B cell (primary cell): ENCODE data around the gene NTNG1. TPM values are rescaled to one million over a fixed set of nuclear protein-coding genes. Genes with fewer than 3 reads are reported as not detected.

Experiments used
- ATAC-seq: fragments of 200-7000 bp; cut with Tn5 transposase; one replicate; pipeline ENCODE4 v1.10.0; 2021; ENCODE audit warnings: low read depth, mild to moderate bottlenecking, moderate number of reproducible peaks, moderate library complexity
- CTCF ChIA-PET: fragments of 350-600 bp; sonication (Branson Sonifier 250); formaldehyde crosslinking; loops from one replicate; lab custom pipeline; 2021; ENCODE audit warnings: antibody characterized with exemption, inconsistent platforms; lab: Charles Lee
- POLR2A ChIA-PET: fragments of 350-600 bp; sonication (Branson Sonifier 250); formaldehyde crosslinking; loops from one replicate; lab custom pipeline; 2021; ENCODE audit warnings: antibody characterized with exemption; lab: Charles Lee
- DNase-seq: peaks from one replicate; pipeline ENCODE4 v3.0.0; 2013
- H2AFZ ChIP-seq: 2 replicates; pipeline ENCODE4 v1.6.1; 2012; ENCODE audit warnings: mild to moderate bottlenecking, low read depth, low read length; ENCODE audit not compliant: insufficient read depth, poor library complexity, severe bottlenecking
- H3K27ac ChIP-seq, 2 donors: 1 replicate in 1 of 2; 2 replicates in 1 of 2; pipeline ENCODE4 v1.5.1; 2012 to 2013; ENCODE audit warnings: low read length in 2 of 2, mild to moderate bottlenecking in 2 of 2, moderate library complexity in 1 of 2
- H3K27me3 ChIP-seq, 4 experiments: fragments of 200-600 bp in 1 of 4; sonication (generic) in 1 of 4; replicated peaks in 1 of 4; 1 replicate in 2 of 4; 2 replicates in 2 of 4; pipeline versions ENCODE4 v1.6.1 to v1.7.0; 2013 to 2016; ENCODE audit warnings: low read length in 3 of 4, mild to moderate bottlenecking in 2 of 4, mixed read lengths in 1 of 4, moderate library complexity in 1 of 4; ENCODE audit not compliant: insufficient read depth in 4 of 4, control insufficient read depth in 3 of 4; ENCODE audit errors: control extremely low read depth in 1 of 4
- H3K36me3 ChIP-seq, 2 experiments: replicated peaks in 1 of 2; 1 replicate in 1 of 2; 2 replicates in 1 of 2; pipeline versions ENCODE4 v1.6.1 to v1.7.1; 2013; ENCODE audit warnings: low read length in 1 of 2; ENCODE audit not compliant: insufficient read depth in 2 of 2, control insufficient read depth in 1 of 2; ENCODE audit errors: control extremely low read depth in 1 of 2, extremely low read depth in 1 of 2
- H3K4me1 ChIP-seq, 2 donors: fragments of 200-600 bp in 1 of 2; sonication (generic) in 1 of 2; 1 replicate in 1 of 2; 2 replicates in 1 of 2; pipeline versions ENCODE4 v1.5.1 to v1.6.1; 2013 to 2017; ENCODE audit warnings: low read length in 2 of 2; ENCODE audit not compliant: control insufficient read depth in 2 of 2, insufficient read depth in 2 of 2
- H3K4me2 ChIP-seq: replicated peaks from 2 replicates; pipeline ENCODE3; 2012; ENCODE audit warnings: mild to moderate bottlenecking, low read depth, low read length; ENCODE audit not compliant: poor library complexity, severe bottlenecking
- H3K4me3 ChIP-seq, 5 experiments: fragments of 200-600 bp in 1 of 5; sonication (generic) in 1 of 5; 1 replicate in 3 of 5; 2 replicates in 2 of 5; pipeline versions ENCODE4 v1.5.1 to v1.7.0; 2011 to 2016; ENCODE audit warnings: low read length in 4 of 5, mild to moderate bottlenecking in 4 of 5, low read depth in 2 of 5, control low read depth in 1 of 5, moderate library complexity in 1 of 5; ENCODE audit not compliant: insufficient read depth in 1 of 5; ENCODE audit errors: control extremely low read depth in 1 of 5, extremely low read depth in 1 of 5
- H3K79me2 ChIP-seq: fragments of 200-600 bp; sonication (generic); one replicate; pipeline ENCODE4 v1.6.0; 2016; ENCODE audit warnings: low read length; ENCODE audit not compliant: control insufficient read depth, insufficient read depth
- H3K9ac ChIP-seq: fragments of 200-600 bp; sonication (generic); 2 replicates; pipeline ENCODE4 v1.6.1; 2017; ENCODE audit warnings: mild to moderate bottlenecking, low read length, moderate library complexity
- H3K9me3 ChIP-seq, 3 donors: one replicate each; pipeline versions ENCODE4 v1.6.1 to v1.7.1; 2013; ENCODE audit warnings: low read length in 2 of 3; ENCODE audit not compliant: control insufficient read depth in 2 of 3, insufficient read depth in 1 of 3; ENCODE audit errors: control extremely low read depth in 1 of 3
- H4K20me1 ChIP-seq: 2 replicates; pipeline ENCODE4 v1.6.0; 2012; ENCODE audit warnings: mild to moderate bottlenecking, low read length; ENCODE audit not compliant: insufficient read depth, control insufficient read depth, poor library complexity, severe bottlenecking
- H3K27ac Mint-ChIP-seq: one replicate; pipeline ENCODE4 v1.8.0; 2021; ENCODE audit warnings: mixed read lengths
- H3K27me3 Mint-ChIP-seq: one replicate; pipeline ENCODE4 v1.8.0; 2021; ENCODE audit warnings: mixed read lengths
- H3K4me1 Mint-ChIP-seq: one replicate; pipeline ENCODE4 v1.8.0; 2021; ENCODE audit warnings: mixed read lengths
- H3K4me3 Mint-ChIP-seq: one replicate; pipeline ENCODE4 v1.8.0; 2021; ENCODE audit warnings: mixed read lengths
- H3K9me3 Mint-ChIP-seq: one replicate; pipeline ENCODE4 v1.8.0; 2022; ENCODE audit warnings: mixed read lengths; ENCODE audit not compliant: insufficient read depth
- EZH2 ChIP-seq: IDR thresholded peaks from 2 replicates; pipeline ENCODE4 v1.6.1; 2012; ENCODE audit warnings: borderline replicate concordance, low read depth, mild to moderate bottlenecking, moderate library complexity, low read length; ENCODE audit not compliant: insufficient read depth, poor library complexity, severe bottlenecking
- WGBS: methylation state at CpG from one replicate; pipeline ENCODE4 v1.1.5; 2013; ENCODE audit warnings: missing lambda C conversion rate; ENCODE audit not compliant: insufficient coverage; 5-methylcytosine and 5-hydroxymethylcytosine counted together
- intact Hi-C: fragments of 100-400 bp; cut with micrococcal nuclease; formaldehyde crosslinking; loops from one replicate; pipeline ENCODE4 v1.10.0; 2022
- polyA plus RNA-seq: library from polyadenylated mRNA; depleted of rRNA; stranded (reverse); fragments of >200 nt; gene quantifications from 2 replicates; pipeline ENCODE4 v1.2.3, GENCODE V29; 2012
- total RNA-seq, 2 donors: library from RNA; stranded (reverse); fragments of 120-200 nt in 1 of 2; gene quantifications; 1 replicate in 1 of 2; 2 replicates in 1 of 2; pipeline versions ENCODE4 v1.2.3 to v1.2.4, GENCODE V29; 2013 to 2022
- TF ChIP-seq, protein P1 (sequence below): fragments of 200-600 bp; IDR thresholded peaks from one replicate; pipeline ENCODE4 v1.8.0; 2022; ENCODE audit warnings: antibody characterized with exemption, mild to moderate bottlenecking

Gene NTNG1
- total and polyA plus RNA-seq, 2 donors (not counting 1 experiment from before 2014, with no cell fraction given), result 2.8 to 3.7 TPM

DNA sequence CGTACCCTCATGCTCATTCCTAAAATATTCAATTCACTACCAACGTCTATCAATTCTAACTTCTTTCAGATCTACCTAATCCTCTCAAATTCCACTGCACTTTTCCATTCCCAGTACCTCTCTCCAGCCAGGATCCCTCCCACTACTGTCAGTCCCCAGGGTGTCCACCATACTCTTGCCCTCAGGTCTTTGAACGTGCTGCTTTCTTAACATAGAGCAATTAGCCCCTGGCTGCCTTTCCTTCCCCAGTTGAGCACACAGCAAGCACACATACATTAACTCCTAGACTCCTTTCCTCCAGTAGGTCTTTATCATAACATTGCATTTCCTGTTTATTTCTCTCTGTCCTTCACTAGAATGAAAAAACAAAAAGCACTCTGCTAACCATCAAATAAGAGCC, 126.7 kb downstream of the NTNG1 start:
- peaks cover 18% of the 10 kb centered on the region for H3K4me1 Mint-ChIP-seq
- Histone ChIP-seq H3K36me3 (no peaks in the 10 kb centered on the region), H3K9ac (no peak overlapping the region), H3K4me2 (no peak overlapping the region), H3K79me2 (no peaks in the 10 kb centered on the region), H3K4me1 (peaks cover 3 to 7% of the 10 kb centered on the region in 2 donors), H3K27ac (no peak overlapping the region), H3K4me3 (no peak overlapping the region), H3K9me3 (no peaks in the 10 kb centered on the region), H2AFZ (no peak overlapping the region), H4K20me1 (no peaks in the 10 kb centered on the region), H3K27me3 (no peaks in the 10 kb centered on the region)
- CTCF ChIA-PET, result no interaction called here
- POLR2A ChIA-PET, result interaction anchor here (0.7 kb wide), 1 partner anchor 72 kb away, joined by 3 read pairs; no protein-coding TSS in a partner anchor
- intact Hi-C loops, result no loop called here
- ATAC-seq (no peak), DNase-seq (no peak)
- WGBS, result 94% methylated on average over 3 of the region's 3 CpGs
- no peaks in the 10 kb centered on the region for H3K9me3 Mint-ChIP-seq
- no peak overlapping the region for H3K27ac Mint-ChIP-seq
- TF ChIP-seq, protein P1, sequence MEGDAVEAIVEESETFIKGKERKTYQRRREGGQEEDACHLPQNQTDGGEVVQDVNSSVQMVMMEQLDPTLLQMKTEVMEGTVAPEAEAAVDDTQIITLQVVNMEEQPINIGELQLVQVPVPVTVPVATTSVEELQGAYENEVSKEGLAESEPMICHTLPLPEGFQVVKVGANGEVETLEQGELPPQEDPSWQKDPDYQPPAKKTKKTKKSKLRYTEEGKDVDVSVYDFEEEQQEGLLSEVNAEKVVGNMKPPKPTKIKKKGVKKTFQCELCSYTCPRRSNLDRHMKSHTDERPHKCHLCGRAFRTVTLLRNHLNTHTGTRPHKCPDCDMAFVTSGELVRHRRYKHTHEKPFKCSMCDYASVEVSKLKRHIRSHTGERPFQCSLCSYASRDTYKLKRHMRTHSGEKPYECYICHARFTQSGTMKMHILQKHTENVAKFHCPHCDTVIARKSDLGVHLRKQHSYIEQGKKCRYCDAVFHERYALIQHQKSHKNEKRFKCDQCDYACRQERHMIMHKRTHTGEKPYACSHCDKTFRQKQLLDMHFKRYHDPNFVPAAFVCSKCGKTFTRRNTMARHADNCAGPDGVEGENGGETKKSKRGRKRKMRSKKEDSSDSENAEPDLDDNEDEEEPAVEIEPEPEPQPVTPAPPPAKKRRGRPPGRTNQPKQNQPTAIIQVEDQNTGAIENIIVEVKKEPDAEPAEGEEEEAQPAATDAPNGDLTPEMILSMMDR, result no peak
- no peak for TF ChIP-seq EZH2
- no peaks in the 10 kb centered on the region for H3K27me3 Mint-ChIP-seq
- H3K4me3 Mint-ChIP-seq, result no peak overlapping the region

DNA sequence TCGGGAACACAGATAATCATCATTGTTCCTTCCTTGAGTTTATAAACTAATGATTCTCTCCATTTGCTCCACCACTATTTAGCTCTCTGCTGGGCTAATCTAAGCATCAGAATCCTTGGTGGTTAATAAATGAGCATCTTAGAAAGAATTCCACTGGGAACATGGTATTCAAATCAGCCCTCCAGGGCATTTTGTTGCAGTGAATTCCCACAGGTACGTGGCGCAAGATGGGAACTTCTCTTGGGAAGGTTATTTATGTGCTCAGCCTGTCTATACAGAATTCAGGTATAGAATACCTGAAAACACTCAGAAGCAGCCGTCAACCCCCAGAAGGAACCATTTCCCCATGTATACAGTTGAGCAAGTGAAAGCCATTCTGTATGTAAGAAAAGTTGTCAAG, 131.5 kb downstream of the NTNG1 start:
- Mint-ChIP-seq H3K9me3 (no peaks in the 10 kb centered on the region), H3K4me3 (no peak overlapping the region), H3K27ac (no peak overlapping the region), H3K4me1 (peaks cover 15% of the 10 kb centered on the region), H3K27me3 (no peaks in the 10 kb centered on the region)
- WGBS, result no CpG with 5 or more reads among the region's 4 CpGs
- ChIA-PET CTCF (interaction anchor here (7.5 kb wide), 1 partner anchor 256 kb away, joined by 81 read pairs; no protein-coding TSS in a partner anchor), POLR2A (no interaction called here)
- Histone ChIP-seq H3K9ac (no peak overlapping the region), H3K4me1 (peaks cover 2 to 5% of the 10 kb centered on the region in 2 donors), H4K20me1 (no peaks in the 10 kb centered on the region), H3K27me3 (no peaks in the 10 kb centered on the region), H3K9me3 (no peaks in the 10 kb centered on the region), H2AFZ (no peak overlapping the region), H3K36me3 (no peaks in the 10 kb centered on the region), H3K4me2 (no peak overlapping the region), H3K27ac (no peak overlapping the region), H3K79me2 (no peaks in the 10 kb centered on the region), H3K4me3 (no peak overlapping the region)
- intact Hi-C loops, result no loop called here
- TF ChIP-seq, protein P1, result no peak
- no peak for TF ChIP-seq EZH2
- ATAC-seq (no peak), DNase-seq (no peak)
